RCC 7860 (cell line): ENCODE data around the gene PAGE3.
A peak's percentile ranks its signal among the peaks of the same experiment; 100 is the strongest.

ENCODE experiments used
- DNase-seq: peaks from one replicate; pipeline ENCODE4 v3.0.0-alpha.2; 2015; ENCODE audit warnings: low spot score
- FAIRE-seq: peaks from 2 replicates; lab custom pipeline; 2012; peaks lifted over from hg19 to GRCh38; lab: Jason Lieb, UNC

PAGE3 gene

DNA sequence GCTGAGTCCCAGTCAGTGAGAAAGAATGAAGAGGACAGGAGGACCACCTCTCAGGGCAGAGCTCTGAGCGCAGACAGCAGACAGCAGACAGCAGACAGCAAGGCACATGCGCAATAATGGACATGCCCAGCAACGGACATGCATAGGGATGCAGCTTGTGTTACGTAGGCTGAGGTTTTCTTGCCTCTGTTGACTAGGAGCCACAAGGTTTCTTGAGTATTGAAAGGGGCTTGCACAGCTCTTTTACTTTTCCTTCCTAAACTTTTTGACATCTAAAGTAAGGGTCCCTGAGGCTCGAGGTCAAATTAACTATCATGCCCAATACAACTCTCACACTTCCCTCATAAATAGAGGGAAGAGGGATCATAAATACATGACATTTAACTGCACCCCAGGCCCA, at the start of gene PAGE3:
TSS of gene PAGE3 (minus strand) at position 101 of the 400 bp plus-strand sequence. CDS start 1,013 bp downstream, outside the sequence.
- DNase-seq = no peak
- no peak for FAIRE-seq

GRCh38 chrX:55312655-55313054, 47.9 kb upstream of the PAGE3 start:
- FAIRE-seq (no peak), DNase-seq (no peak)

DNA sequence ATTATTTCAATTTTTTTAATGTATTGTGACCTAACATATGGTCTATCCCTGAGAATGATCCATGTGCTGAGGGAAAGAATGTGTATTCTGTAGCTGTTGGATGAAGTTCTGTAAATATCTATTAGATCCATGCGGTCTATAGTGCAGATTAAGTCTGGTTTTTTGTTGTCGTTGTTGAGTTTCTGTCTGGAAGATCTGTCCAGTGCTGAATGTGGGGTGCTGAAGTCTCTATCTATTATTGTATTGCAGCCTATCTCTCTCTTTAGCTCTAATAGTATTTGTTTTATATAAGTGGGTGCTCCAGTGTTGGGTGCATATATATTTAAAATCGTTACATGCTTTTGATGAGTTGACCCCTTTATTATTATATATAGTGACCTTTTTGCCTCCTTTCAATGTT, 26.2 kb upstream of the PAGE3 start:
- FAIRE-seq (no peak), DNase-seq (no peak)

GRCh38 chrX:55279832-55280231, 15.1 kb upstream of the PAGE3 start:
- FAIRE-seq = no peak
- DNase-seq = no peak

GRCh38 chrX:55260806-55261205, 3.9 kb downstream of the PAGE3 start:
- FAIRE-seq = no peak
- no peak for DNase-seq

DNA sequence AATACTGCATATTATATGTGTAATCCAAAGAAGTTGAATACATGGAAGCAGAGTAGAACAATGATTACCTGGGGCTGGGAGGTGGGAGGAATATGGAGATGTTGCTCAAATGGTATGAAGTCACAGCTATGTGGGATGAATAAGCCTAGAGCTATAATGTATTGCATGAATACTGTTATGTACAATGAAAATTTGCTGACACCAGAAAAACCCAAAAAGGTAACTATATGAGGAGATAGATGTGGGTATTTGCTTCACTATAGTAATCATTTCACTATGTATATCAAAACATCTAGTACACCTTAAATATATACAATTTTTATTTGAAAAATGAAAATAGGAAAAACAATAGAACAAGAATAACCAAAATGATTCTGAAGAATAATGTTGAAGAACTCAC, 11.2 kb downstream of the PAGE3 start:
- no peak for DNase-seq
- FAIRE-seq = no peak

GRCh38 chrX:55240788-55241340, 23.9 kb downstream of the PAGE3 start:
- FAIRE-seq = no peak
- peak; percentile 57 for DNase-seq

DNA sequence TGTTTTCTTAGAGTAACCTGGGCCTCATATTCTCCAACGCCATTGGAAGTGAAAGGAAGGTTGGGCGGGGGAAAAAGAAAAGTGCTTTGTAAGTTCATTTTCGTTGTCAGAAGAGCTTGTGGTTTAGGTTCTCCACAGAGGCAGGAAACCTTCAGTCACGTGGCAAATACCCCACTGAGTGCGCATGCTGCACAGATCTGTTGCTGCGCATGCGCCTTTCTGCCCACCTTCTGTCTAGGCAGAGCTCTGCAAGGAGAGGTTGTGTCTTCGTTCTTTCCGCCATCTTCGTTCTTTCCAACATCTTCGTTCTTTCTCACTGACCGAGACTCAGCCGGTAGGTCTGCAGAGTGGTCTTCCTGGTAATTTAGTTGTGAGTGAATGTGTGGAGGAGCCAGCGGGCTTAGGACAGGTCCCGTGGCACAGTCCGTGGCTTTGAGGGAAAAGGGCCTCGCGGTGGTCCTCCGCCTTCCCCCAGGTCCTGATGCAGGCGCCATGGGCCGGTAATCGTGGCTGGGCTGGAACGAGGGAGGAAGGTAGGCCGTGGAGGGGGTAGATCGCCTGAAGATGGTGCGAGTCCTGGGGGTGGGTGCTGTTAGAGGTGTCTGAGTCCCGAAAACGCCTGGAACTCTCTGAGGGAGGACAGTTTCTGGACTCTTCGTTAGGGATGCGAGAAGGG, 44.5 kb downstream of the PAGE3 start, which contains the start of gene PAGE5:
TSS of gene PAGE5 (plus strand) at position 228 of the 676 bp plus-strand sequence. CDS start 1,037 bp downstream, outside the sequence.
- no peak for FAIRE-seq
- no peak for DNase-seq

DNA sequence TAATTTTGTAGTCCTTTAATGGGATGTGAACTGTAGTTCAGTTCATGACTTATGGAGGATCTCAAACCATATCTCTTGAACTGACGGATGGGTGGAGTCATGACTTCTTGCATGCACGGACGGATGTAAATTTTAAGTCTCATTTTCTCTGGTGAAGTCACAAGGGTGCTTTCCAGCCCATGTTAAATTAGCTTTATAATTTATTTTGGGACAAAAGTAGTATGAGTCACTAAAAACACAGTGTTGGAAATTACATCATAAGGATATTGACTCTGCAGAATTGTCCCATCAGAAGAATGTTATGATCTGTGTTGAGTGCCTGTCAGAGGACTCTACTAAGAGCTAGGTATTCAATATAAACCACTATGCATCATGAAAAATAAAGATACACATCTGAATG, 51.3 kb downstream of the PAGE3 start:
- DNase-seq (no peak), FAIRE-seq (no peak)

DNA sequence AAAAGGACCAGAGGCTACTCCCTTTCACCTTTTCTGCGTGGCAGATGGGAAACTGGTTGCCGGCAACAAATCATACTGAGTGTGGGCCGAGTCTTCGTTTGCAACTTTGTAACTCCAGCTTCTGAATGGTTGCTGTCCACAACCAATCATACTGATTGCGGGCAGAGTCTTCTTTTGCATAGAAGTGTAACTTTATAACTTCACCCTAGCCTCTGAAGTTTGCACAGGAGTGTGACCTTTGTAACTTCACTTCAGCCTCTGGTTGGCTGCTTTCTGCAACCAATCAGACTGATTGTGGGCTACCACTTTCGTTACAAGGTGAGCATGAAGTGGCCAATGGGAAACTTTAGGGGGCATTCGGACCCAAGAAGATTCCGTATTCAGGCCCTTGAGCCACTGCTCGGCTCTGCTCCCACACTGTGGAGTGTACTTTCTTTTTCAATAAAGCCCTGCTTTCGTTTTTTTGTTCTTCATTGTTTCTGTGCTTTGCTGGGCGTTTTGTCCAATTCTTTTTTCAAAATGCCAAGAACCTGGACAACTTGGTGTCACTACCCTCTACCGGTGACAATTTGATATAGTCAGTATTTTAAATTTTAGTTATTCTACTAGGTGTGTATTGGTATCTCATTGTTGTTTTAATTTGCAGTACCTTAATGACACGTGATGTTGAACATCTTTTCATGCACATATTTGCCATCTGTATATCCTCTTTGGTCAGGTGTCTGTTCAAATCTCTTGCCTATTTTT, 53.6 kb downstream of the PAGE3 start:
- FAIRE-seq = no peak

More for the DNA sequence above, 53.6 kb downstream of the PAGE3 start:
- DNase-seq = no peak
